NCI-H446 (cell line): ENCODE results near the gene TRIM3.
"Not testable (repeated sequence)": the region's sequence is repeated elsewhere in the genome, so short reads cannot be mapped to it uniquely, and the experiment has no call there.

Source experiments
- DNase-seq, 2 experiments: peaks; one replicate each; lab custom pipeline; 2025; lab: John Stamatoyannopoulos, UW

Gene TRIM3

DNA sequence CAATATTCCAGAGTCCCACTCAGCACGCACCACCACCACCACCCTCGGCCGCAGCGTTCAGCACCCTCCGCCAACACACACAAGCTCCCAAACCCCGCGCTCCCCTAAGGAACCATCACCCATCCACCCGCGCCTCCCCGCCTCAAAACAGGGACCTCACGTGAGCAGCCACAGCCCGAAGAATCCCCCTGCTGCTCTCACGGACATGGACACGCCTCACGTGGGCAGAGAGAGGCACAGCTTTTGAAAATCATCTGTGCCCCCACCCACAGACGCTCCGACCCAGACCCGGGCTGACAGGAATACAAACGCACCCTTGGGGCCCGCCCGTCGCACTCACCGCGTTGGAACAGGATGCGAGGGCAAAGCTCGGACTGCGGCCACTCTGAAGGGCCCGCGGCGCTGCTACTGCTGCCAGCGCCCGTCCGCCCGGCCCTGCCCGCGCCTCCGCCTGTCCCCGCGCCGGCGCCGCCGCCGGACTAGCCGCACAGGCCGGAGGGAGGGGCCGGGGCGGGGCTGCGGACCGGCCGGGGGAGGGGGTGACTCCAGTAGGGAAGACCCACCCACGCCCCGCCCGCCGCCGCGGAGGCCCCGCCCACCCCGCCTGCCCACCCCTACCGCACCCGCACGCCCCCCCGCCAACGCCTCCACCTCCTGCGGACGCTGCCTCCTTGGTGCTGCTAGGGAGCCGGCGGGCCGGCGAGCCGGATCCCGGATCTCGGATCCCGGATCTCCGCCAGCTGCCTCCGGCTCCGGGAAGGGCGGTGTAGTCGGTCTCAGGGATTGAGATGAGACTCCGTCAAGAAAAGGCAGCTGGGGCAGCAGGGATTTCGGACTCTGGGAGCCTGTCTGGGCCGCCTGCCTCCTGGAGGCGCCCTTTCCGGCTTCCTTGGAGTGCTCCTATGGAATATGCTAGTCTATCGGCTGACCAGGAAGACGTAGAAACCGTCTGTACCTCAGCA lies at the start of gene TRIM3:
Gene TRIM3, minus strand, starts transcription at position 491 of the 962 bp plus-strand sequence. CDS start 8,246 bp downstream, outside the sequence.
- peak; percentile 31 to 90 for DNase-seq

DNA sequence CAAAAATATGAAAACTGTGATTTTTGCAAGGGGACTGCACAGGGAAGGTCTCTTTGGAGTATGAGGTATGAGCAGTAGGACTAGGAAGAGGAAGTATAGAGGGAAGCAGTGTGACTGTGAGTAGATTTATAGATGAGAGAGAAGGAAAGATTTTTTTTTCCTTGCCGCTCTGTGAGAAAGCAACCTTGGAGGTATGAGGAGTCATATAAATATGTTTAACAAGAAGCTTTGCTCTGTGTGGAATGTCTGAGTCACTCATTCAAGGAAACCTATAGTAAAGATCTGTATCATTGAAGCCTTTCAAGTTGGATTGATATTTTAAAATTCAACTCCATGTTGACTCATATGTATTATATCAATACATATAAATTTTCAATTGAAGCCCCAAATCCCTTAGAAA lies 49.5 kb upstream of the TRIM3 start:
- no peak for DNase-seq

DNA sequence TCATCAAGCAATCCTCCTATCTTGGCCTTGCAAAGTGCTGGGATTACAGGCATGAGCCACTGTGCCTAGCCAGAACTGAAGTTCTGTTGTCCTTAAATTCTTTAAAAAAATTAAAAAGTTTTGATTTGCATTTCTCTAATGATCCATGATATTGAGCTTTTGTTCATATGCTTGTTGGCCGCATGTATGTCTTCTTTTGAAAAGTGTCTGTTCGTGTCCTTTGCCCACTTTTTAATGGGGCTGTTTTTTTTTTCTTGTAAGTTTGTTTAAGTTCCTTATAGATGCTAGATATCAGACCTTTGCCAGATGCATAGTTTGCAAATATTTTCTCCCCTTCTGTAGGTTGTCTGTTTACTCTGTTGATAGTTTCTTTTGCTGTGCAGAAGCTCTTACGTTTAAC lies 48.2 kb upstream of the TRIM3 start:
- DNase-seq: not testable (repeated sequence)

DNA sequence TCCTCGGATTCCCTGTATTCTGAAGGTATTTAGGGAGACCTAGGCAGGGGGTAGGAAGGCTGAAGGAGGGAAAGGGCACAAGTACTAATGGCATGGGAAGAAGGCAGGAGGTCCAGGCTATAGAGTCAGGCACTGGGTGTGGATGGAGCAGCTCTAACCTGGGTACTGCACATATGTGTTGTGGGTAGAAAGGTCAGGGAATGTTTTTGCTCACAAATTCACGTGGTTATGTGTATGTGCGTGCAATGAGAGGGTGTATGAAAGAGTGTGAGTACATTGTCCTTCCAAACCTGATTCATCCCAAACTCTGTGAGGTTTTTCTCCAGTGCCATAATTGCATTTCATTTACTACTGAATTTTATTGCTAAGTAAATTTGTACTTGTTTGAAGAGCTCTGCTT lies 46.5 kb upstream of the TRIM3 start:
- no peak for DNase-seq

DNA sequence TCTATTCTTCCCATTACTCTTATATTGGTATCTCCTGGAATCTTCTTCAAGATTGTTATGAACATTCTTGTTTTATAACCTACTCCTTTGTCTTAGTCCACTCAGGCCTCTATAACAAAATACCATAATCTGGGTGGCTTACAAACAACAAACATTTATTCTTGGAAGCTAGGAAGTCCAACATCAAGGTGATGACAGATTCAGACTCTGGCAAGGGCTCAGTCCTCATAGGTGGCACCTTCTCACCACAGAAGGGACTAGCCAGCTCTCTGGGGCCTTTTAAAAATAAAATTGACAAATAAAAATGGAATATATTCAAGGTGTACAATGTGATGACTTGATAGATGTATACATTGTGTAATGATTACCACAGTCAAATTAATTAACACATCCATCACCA lies 43.1 kb upstream of the TRIM3 start:
- DNase-seq: no peak

DNA sequence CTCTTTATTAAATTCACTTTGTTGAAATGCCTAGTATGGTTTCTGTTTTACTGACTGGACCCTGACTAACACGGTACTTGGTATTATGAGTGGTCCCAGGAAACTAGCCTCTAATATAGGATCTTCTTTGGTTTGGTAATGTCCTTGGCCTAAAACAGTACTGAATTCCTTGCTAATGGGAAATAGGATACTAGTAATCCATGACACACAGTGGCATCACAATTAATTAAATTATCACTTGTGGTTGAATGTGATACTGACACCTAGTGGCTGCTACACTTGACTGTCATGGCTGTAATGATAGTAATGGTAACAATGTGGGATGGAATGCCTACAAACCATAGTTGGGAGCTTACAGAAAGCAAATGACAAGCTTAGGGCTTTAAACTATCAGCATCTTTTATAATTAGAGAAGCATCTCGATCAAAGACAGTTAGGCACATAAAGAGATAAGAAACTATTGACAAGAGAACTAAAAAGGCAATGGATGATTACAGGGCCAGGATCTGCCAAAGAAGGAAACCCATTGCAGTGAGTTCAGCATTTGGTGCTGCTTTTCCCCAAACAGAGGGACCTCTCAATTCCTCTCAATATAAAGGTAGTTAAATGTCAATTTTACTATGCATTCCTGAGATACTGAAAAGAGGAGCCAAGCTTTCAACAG lies 32.0 kb upstream of the TRIM3 start:
- peak; percentile 22 to 58 for DNase-seq

DNA sequence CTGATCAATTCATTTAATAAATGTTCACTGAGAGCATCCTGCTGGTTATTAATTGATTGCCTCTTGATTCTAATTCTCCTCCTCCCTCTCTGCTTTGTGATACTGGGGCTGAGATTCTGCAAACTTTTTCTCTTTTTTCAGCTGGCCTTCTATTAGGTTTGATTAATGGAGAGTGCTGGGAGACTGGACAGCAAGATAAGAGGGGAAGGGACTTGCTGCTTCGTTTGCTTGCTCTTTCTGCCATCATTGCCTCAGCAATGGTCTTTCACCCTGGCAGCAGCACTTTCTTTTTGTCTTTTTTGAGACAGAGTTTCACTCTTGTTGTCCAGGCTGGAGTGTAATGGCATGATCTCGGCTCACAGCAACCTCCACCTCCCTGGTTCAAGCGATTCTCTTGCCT lies 30.4 kb upstream of the TRIM3 start:
- no peak for DNase-seq

DNA sequence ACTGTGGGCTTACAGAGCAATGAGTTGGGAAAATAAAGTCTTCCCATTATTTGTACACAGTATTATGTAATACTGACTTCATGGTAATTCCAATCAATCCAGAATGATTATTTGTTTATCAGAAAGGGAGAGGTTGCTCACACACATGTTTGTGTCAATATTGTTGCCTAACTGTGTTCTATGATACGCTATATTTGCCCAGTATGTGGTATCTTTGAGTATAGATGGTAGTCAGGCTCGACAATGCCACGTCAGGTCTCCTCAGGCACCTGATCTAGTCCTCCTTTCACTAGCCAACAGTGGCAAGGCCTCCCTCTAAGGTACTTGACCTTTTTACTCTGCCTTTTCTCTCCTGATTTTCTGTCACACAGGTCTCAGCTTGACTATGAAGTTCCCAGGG lies 28.6 kb upstream of the TRIM3 start:
- no peak for DNase-seq

DNA sequence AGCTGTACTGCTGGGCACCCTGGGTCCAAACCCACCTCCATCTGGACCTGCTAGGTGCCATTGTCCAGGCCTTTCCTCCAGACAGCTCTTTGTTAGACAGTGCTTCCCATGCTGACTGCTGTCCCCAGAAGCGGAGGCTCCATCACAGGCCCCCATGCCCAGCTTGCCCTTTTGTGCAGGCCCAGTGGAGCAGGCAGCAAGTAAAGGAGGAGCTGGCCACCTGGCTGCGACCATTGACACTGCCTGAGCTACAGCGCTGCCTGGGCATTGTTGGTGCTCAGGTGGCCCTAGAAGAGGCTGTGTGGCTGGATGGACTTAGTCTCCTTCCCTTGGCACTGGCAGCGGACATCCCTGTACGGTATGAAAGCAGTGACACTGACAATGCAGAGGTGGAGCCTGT lies 24.8 kb upstream of the TRIM3 start:
- no peak for DNase-seq

DNA sequence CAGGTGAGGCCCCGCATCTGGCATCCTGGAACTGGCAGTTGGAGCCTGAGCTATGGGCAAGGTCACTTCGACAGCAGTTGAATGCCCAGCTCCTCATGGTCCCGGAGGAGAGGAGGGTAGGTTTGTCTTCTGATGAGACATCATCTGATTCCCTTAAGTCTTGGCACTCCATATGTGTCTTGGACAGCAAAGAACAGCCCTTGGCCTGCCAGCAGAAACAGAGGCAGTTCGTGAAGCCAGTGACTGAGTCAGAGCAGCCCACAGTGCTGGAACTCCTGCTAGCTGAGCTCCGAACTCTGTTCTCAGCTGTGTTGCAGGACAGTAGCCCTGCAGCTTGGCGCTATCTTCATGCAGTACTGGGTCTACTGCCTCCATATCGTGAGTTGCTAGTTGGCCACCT lies 24.4 kb upstream of the TRIM3 start:
- DNase-seq: no peak

DNA sequence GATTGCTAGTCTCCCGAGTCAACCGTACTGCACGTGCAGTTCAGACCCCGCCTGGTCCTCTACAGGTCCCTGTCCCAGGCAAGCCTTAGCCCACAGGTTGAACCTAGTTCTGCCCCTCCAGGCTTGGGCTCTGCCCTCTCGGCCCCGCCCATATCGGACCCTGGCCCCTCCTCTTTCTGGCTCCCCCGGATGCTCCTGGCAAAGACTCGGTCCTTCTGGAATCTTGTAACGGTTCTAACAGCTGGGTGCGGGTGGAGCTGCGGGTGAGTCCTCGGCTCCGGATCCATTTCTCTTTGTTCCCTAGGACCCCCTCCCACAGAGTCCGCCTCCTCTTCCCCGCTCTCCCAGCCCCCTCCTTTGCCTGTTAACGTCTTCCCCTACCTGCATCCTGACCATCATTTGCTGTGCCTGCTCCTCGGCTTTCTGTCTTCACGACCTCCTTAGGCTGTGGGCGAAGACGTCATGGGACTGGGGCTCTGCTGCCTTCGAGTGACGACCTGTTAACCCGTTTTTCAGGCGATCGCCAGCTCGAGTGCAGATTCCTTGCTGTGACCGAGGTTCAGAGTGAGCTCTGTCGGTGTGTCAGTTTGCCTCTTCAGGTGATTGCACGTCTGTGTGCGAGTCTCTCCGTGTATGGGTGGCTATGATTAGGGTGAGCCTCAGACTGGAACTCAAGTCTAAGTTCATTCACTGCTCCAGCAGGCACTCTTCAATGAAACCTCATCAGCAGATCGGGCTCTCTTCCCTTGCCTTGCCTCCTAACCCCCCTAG lies 23.5 kb upstream of the TRIM3 start, which contains the start of gene DNHD1:
Gene DNHD1, plus strand, starts transcription at position 212 of the 771 bp plus-strand sequence. CDS start 936 bp downstream, outside the sequence.
- DNase-seq: no peak

DNA sequence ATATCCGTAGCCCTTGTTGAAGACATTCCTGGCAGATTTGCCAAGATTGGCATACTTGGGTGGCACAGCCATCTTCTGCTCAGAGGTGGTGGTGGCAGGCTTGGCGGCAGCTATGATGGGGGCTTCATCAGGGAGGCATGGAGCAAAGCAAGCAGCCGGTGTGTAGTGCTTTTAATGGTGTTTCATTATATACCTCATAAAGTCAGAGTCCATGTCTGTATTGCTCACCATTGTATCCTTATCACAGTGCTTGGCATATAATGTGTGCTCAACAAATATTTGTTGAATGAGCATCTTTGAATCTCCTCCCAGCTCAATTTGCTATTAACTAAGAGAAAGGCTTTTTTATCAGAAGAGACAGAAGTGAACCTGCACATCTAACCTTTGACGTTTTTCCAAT lies 15.6 kb upstream of the TRIM3 start:
- no peak for DNase-seq

DNA sequence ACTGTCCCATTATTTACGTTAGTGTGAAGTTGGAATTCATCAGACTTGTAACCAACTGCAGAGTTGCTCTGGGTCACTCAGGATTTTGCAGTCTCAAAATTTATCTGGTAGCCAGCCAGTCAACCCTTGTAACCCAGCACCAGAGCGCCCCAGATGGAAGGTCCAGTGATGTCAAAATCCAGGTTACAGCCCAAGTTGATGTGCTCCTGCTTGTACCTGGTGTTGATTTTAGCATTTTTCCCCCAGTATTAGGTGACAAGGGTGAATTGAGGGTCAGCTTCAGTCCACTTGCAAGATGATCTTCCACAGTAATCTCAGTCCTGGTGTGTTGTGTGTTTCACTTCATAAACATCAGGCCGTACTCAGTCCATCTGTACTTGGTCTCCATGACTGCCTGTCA lies 15.1 kb upstream of the TRIM3 start:
- no peak for DNase-seq

DNA sequence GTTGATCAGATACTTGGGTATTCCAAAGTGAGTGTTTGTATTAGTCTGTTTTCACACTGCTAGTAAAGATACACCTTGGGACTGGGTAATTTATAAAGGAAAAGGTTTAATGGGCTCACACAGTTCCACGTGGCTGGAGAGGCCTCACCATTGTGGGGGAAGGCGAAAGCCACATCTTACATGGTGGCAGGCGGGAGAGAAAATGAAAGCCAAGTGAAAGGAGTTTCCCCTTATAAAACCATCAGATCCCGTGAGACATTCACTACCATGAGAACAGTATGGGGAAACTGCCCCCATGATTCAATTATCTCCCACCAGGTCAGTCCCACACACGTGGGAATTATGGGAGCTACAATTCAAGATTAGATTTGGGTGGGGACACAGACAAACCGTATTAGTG lies 14.6 kb upstream of the TRIM3 start:
- DNase-seq: no peak

DNA sequence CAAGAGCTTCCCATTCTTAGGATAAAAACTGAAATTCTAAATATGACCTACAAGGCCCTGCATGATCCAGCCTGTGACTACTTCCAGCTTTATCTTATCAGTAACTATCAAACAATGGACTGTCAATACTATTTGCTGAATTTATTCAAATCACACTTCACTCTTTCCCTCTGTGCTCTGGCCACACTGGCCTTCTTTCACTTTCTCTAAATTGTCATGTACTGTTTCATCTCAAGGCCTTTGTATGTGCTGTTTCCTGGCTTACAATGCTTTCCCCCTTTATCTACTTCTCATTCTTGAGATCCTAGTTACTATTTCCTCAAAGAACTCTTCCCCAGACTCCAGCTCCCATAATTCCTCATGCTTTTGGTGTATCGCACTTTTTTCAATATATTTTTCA lies 13.2 kb upstream of the TRIM3 start:
- DNase-seq: no peak

DNA sequence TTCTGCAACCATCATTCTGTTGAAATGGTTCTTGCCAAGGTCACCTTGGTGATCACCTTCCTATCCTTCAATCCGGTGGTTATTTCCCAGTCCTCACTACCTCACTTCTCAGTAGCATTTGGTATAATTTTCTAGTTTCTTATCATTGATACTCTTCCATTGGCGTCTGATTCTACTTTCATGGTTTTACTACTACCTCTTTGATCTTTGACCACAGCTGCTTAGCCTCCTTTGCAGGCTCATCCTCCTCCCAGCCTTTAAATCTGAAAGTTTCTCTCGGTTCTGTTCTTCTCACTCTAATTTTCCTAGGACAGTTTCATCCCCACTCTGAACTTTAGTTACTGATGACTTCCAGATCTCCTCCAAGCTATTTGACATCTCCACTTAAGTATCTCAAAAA lies 12.5 kb upstream of the TRIM3 start:
- DNase-seq: no peak

DNA sequence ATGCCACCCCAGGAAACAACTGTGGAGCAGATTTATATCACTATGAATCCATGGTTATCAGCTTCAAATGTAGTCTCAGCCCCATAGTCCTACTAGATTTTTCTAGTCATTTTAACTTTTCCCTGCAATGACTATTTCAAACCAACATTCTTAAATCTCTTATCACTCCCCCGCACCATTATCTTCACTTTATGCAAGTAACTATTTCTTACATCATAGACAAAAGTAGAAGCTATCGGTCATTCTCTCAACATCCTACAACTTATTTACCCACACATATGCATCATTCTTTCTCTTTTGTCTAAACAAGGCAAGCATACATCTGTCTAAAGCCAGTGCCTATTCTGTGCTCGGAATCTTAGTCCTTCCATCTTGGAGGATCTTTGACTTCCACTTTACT lies 11.9 kb upstream of the TRIM3 start:
- no peak for DNase-seq

DNA sequence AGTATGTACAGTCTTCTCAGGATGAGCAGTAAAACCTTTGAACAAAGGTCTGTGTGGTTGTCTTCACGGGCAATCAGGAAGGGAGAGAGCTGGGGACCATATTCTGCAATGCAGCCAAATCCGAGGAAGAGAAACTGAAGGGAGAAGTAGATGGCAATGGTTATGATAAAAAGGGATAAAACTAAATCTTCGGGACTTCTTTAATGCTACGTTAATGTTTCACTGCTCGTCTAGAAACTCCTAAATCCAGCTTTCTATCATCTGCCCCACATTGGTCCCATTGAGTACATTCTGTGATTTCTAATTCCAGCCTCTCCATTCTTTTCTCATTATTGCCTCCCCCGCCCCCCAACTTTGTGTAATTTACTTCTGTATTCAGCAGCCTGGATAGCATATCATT lies 9.3 kb upstream of the TRIM3 start:
- no peak for DNase-seq

DNA sequence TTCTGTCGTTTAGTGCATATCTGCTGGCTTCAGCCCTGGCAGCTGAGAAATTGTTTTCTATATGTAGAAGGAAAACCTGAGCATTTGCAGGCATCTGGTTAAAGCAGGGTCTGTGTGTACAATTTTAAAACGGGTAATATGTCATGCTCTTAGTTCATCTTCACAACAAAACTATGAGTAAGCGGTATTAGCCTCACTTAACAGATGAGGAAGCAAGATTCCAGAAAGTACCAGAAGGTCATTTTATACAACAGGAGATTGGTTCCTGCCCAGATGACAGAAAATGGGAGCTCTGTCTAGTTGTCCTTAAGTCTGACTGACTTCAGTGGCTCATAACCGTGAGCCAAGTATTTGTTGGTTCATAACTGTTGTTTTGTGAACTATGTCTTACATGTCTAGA lies 8.7 kb upstream of the TRIM3 start:
- DNase-seq: no peak

DNA sequence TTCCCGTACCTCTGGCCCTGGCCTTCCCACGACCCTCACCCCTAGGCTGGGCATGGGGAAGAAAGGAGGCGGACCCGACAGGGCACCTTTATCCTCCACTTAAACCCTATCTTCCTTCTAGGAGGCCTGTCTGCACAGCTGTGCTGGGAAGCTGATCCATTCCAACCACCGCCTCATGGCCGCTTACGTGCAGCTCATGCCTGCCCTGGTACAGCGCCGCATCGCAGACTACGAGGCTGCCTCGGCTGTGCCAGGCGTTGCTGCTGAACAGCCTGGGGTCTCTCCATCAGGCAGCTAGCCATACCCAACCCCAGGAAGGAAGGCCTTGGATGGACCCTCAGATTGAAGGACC lies 8.2 kb upstream of the TRIM3 start:
- DNase-seq: no peak

DNA sequence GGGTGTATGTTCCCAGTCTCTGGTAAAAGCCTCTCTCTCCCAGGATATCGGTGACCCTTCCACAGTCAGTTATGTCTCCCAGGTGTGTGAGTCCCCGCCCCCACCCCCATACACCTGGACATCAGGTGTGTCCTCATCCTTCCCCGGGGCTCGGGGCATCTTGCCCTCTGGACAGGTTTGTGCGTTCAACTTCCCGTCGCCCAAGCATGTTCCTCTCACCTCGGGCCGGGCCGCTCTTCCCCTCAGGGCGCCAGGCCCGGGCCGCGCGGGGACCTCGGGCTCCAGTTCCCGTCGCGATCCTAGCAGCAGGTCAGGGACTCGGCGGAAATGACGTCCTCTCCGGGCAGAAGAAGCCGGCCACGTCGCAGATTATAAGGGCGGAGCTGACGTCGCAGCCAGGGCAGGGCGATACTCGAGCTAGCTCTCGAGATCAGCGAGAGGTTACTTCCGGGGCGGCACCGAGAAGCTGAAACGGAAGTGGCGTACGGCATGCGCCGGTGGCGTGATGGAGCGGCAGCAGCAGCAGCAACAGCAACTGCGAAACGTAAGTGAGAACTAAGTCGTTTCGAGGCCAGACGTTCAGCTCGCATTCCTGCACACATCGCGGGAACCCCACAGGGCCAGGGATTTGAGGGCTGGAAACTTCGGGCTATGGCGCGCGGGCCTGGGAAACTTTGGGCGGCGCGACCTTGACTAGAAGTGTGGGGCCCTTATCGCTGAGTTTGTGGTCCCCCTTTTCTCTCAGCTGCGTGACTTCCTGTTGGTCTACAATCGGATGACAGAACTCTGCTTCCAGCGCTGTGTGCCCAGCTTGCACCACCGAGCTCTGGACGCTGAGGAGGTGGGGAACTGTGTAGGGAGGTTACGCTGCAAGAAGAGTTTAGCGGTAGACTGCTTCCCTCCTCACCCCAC lies 7.5 kb upstream of the TRIM3 start, which contains the start of the genes ARFIP2 and TIMM10B:
Gene ARFIP2, minus strand, starts transcription at position 320 of the 912 bp plus-strand sequence. CDS start 910 bp downstream, outside the sequence.
Gene TIMM10B, plus strand, starts transcription at position 490 of the 912 bp plus-strand sequence. Its CDS starts 16 bp downstream, at position 506.
- peak; percentile 94 to 98 for DNase-seq
